ENCODE results near the gene CDH24. TPM values are rescaled to one million over a fixed set of nuclear protein-coding genes. Genes with fewer than 3 reads are reported as not detected.

CDH24 gene
- total and polyA plus RNA-seq, 2 of the 13 experiments (the other 11 are each of a cell fraction or from before 2014, with no cell fraction given), result 0.69 to 0.99 TPM

- Histone ChIP-seq H4K20me1 (ENCODE audit: insufficient read depth, low read length) (no peaks in the 10 kb centered on the region), H3K4me3 (replicated peaks in 1 of 3; ENCODE audit: insufficient read depth in 1 of 3, low read depth in 2 of 3, low read length in 3 of 3) (no peak overlapping the region), H3K79me2 (ENCODE audit: insufficient read depth, low read length) (no peaks in the 10 kb centered on the region), H3K9me3 (ENCODE audit: low read length) (no peaks in the 10 kb centered on the region), H3K36me3 (replicated peaks in 1 of 2; ENCODE audit: control insufficient read depth in 1 of 2, insufficient read depth in 2 of 2, low read length in 2 of 2) (no peaks in the 10 kb centered on the region), H3K4me1 (ENCODE audit: insufficient read depth, low read length) (peaks cover 23% of the 10 kb centered on the region), H3K27ac (ENCODE audit: extremely low read length, insufficient read depth, low read length) (no peak overlapping the region), H3K27me3 (ENCODE audit: control insufficient read depth in 1 of 2, insufficient read depth in 2 of 2, low read length in 2 of 2) (peaks cover 16 to 35% of the 10 kb centered on the region in 2 experiments), H2AFZ (ENCODE audit: low read length) (no peak overlapping the region), H3K9ac (ENCODE audit: insufficient read depth, low read depth, low read length) (no peak overlapping the region), H3K4me2 (ENCODE audit: low read depth, low read length) (no peak overlapping the region)
- no peak for FAIRE-seq
- WGBS (ENCODE audit: low lambda C conversion rate), result 22% methylated on average over 6 of the region's 6 CpGs
- intact Hi-C loops (cut with micrococcal nuclease; ENCODE audit: unreplicated experiment) (no loop called here), in situ Hi-C loops (cut with HindIII; ENCODE audit: extremely low pct_ligation_motif_present, low pct_unique_long_range_greater_than_20kb) (no loop called here)
- no TSS peak for BruUV-seq (replicated peaks)
- no peak for ATAC-seq
- 0 out of 2 replicates have a peak, but pooled peaks have one; percentile 30 for TF ChIP-seq NR1H2 (CRISPR knock-in tag; IDR thresholded peaks at IDR 0.05; ENCODE audit: borderline replicate concordance, low read depth)
- 0 out of 2 replicates have a peak, but pooled peaks have one; percentile 9 for TF ChIP-seq IRF9 (CRISPR knock-in tag; IDR thresholded peaks at IDR 0.05; ENCODE audit: borderline replicate concordance)
- TF ChIP-seq TCF7L2 (IDR thresholded peaks at IDR 0.05; ENCODE audit: low read depth, low read length), result no peak
- CTCF ChIA-PET (ENCODE audit: low intra/inter-chr PET ratio, low total read pairs), result no interaction called here
- POLR2A ChIA-PET, result interaction anchor here (1.0 to 2.7 kb wide), 3 partner anchors 9 to 36 kb away, joined by 3 to 9 read pairs (median 4); partner anchors contain the start of gene PSMB5
- DNase-seq (ENCODE audit: low spot score), result no peak
Measured at GRCh38 chr14:23043145-23043544, 14.2 kb downstream of the CDH24 start.

- DNase-seq (ENCODE audit: low spot score) (no peak), ATAC-seq (peak; percentile 65), FAIRE-seq (no peak)
- Histone ChIP-seq H4K20me1 (ENCODE audit: insufficient read depth, low read length) (no peaks in the 10 kb centered on the region), H3K4me3 (replicated peaks in 1 of 3; ENCODE audit: insufficient read depth in 1 of 3, low read depth in 2 of 3, low read length in 3 of 3) (no peak within 1 kb of the TSS), H2AFZ (ENCODE audit: low read length) (no peak within 1 kb of the TSS), H3K4me2 (ENCODE audit: low read depth, low read length) (no peak within 1 kb of the TSS), H3K27me3 (ENCODE audit: control insufficient read depth in 1 of 2, insufficient read depth in 2 of 2, low read length in 2 of 2) (peaks cover 16 to 35% of the 10 kb centered on the region in 2 experiments), H3K27ac (ENCODE audit: extremely low read length, insufficient read depth, low read length) (no peak within 1 kb of the TSS), H3K79me2 (ENCODE audit: insufficient read depth, low read length) (no peaks in the 10 kb centered on the region), H3K36me3 (replicated peaks in 1 of 2; ENCODE audit: control insufficient read depth in 1 of 2, insufficient read depth in 2 of 2, low read length in 2 of 2) (no peaks in the 10 kb centered on the region), H3K4me1 (ENCODE audit: insufficient read depth, low read length) (peaks cover 23% of the 10 kb centered on the region), H3K9ac (ENCODE audit: insufficient read depth, low read depth, low read length) (no peak within 1 kb of the TSS), H3K9me3 (ENCODE audit: low read length) (no peaks in the 10 kb centered on the region)
- intact Hi-C loops (cut with micrococcal nuclease; ENCODE audit: unreplicated experiment) (no loop called here), in situ Hi-C loops (cut with HindIII; ENCODE audit: extremely low pct_ligation_motif_present, low pct_unique_long_range_greater_than_20kb) (no loop called here)
- BruUV-seq (replicated peaks), result no TSS peak
- ChIA-PET POLR2A (interaction anchor here (0.9 to 2.7 kb wide), 5 partner anchors 8 to 56 kb away, joined by 3 to 9 read pairs (median 4); partner anchors contain the start of gene PSMB5), CTCF (ENCODE audit: low intra/inter-chr PET ratio, low total read pairs) (no interaction called here)
- 61% methylated on average over 35 of the region's 36 CpGs for WGBS (ENCODE audit: low lambda C conversion rate)
- TF ChIP-seq PAX8 (CRISPR knock-in tag; IDR thresholded peaks at IDR 0.05; ENCODE audit: borderline replicate concordance) (0 out of 2 replicates have a peak, but pooled peaks have one; percentile 7), SP4 (CRISPR knock-in tag; IDR thresholded peaks at IDR 0.05) (0 out of 2 replicates have a peak, but pooled peaks have one; percentile 42), RAD21 (CRISPR knock-in tag; IDR thresholded peaks at IDR 0.05) (peak; percentile 24; the same call in 1 of the 2 replicates), HNF1A (IDR thresholded peaks at IDR 0.05; ENCODE audit: low read depth) (no peak), HNF1A (CRISPR knock-in tag; IDR thresholded peaks at IDR 0.05; ENCODE audit: borderline replicate concordance) (0 out of 2 replicates have a peak, but pooled peaks have one; percentile 44), ZNF160 (CRISPR knock-in tag; IDR thresholded peaks at IDR 0.05) (0 out of 2 replicates have a peak, but pooled peaks have one; percentile 36), HNRNPLL (IDR thresholded peaks at IDR 0.05; ENCODE audit: low read depth, low read length, poor library complexity, severe bottlenecking) (peak; percentile 32)
Measured at GRCh38 chr14:23042162-23042965, 15.0 kb downstream of the CDH24 start, which contains the start of gene PSMB11. Gene PSMB11 (plus strand): TSS chr14:23042212. CDS start chr14:23042226, 14 bp downstream.
